CD4-positive, alpha-beta T cell treated with Interleukin-4 for 1 hour (primary cell): Measurements from ENCODE around the gene ZNF485.
"Not testable (repeated sequence)": the region's sequence is repeated elsewhere in the genome, so short reads cannot be mapped to it uniquely, and the experiment has no call there.

Experiments used
- DNase-seq, 2 donors: peaks; one replicate each; pipeline ENCODE4 v3.0.0-alpha.2; 2020 to 2022

The ZNF485 gene

GRCh38 chr10:43607199-43607573 is 948 bp downstream of the ZNF485 start:
- DNase-seq, result no peak

DNA sequence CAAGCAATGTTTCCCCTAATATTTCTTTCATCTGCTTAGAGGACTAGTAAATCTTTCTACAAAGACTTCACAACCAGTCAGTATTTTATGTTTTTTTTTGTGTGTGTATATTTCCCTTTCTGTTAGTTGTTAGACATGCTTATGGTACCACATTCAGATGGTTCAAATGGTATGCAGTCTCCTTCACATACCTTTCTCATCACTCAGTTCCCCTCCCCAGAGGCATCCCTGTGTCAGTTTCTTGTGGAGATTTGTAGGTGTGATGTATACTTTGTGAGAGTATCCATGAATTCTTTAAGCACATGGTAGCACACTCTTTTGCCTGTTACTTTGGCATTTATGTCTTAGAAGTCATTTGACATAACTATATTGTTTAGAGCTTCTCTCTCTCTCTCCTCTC is 4.4 kb downstream of the ZNF485 start:
- DNase-seq, result no peak

DNA sequence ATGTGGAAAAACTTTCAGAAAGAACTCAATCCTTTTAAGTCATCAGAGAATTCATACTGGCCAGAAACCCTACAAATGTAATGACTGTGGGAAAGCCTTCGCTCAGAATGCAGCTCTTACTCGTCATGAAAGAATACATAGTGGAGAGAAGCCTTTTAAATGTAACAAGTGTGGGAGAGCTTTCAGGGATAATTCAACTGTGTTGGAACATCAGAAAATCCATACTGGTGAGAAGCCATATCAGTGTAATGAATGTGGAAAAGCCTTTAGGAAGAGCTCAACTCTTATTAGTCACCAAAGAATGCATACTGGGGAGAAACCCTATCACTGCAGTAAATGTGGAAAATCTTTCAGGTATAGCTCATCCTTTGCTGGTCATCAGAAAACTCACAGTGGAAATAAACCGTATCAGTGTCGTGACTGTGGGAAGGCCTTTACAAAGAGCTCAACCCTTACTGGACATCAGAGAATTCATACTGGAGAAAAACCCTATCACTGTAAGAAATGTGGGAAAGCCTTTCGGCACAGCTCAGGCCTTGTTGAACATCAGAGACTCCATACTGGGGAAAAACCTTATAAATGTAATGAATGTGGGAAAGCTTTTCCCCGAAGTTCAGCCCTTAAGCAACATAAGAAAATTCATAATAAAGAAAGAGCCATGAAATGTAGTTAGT is 10.6 kb downstream of the ZNF485 start:
- no peak for DNase-seq

DNA sequence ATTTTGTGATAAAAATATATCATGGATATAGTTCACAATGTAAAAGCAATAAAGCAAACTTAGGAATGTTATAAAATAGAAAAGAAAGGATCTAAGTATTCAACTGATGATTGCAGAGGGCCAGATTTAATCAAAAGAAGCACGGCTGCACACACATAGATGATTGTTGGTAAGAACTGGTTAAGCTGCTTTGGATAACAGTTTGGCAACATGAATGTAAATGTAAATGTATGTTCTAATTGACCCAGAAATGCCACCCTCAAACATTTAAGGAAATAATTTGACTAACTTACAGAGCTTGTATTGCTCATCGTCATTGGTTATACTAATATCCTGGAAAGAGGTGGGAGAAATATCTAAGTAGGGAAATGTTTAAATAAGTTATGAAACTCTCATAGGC is 13.1 kb downstream of the ZNF485 start:
- no peak for DNase-seq

- DNase-seq, result no peak
These were observed 15.8 kb downstream of the ZNF485 start for GRCh38 chr10:43622038-43622437.

- DNase-seq, result peak in 1 of 2 donors; percentile 53
These were observed 17.1 kb downstream of the ZNF485 start for GRCh38 chr10:43623351-43623750.

GRCh38 chr10:43627942-43628341 is 21.7 kb downstream of the ZNF485 start:
- no peak for DNase-seq

DNA sequence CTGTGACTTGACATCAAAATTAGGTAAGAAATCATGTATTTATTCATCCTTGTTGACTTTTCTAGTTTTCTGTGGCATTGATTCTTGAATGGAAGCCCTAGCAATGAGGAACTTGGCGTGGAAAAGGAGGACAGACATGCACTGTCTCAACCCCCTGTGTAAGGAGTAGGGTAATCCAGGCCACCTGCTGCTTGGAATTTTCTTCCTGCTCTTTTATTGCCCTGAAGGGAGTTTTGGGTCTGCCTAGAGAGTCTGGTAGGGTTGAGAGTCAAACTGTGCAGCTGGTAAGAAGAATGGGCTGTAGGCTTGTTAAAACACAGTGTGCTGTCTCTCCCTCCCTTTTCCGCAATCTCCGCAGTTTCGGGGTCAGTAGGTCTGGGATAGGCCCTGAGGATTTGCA is 22.7 kb downstream of the ZNF485 start:
- no peak for DNase-seq

DNA sequence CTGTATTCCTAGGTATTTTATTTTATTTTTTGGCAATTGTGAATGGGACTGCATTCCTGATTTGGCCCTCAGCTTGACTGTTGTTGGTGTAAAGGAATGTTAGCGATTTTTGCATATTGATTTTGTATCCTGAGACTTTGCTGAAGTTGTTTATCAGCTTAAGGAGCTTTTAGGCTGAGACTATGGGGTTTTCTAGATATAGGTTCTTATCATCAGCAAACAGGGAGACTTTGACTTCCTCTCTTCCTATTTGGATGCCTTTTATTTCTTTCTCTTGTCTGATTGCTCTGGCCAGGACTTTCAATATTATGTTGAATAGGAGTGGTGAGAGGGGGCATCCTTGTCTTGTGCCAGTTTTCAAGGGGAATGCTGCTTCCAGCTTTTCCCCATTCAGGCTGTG is 29.6 kb downstream of the ZNF485 start:
- DNase-seq, result not testable (repeated sequence)

DNA sequence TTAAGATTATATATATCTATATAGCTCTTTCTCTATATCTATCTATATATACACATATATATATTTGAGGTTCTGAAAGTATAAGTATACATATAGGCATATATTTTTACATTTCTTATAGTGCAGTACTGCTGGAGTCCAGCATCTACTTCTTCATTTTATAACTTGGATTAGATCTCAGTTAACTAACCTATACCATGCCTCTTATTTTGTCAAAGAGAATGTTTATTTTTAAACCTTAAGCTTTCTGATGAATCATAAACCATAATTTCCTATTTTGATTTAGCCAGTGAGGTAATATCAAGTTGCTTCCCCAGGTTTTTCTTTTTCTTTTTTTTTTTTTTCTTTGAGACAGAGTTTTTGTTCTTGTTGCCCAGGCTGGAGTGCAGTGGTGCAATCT is 34.4 kb downstream of the ZNF485 start:
- no peak for DNase-seq

DNA sequence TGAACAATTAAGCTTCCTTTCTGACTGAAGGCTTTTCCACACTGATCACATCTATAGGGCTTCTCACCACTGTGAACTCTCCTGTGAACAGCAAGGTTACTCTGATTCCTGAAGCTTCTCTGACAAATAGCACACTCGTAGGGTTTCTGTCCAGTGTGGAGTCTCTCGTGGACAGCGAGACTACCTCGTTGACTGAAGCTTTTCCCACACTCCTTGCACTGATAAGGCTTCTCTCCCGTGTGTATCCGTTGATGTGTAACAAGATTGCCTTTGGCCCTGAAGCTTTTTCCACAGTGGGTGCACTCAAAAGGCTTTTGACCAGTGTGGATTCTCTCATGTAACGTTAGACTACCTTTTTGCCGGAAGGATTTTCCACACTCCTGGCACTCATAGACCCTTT is 38.0 kb downstream of the ZNF485 start:
- DNase-seq, result no peak

DNA sequence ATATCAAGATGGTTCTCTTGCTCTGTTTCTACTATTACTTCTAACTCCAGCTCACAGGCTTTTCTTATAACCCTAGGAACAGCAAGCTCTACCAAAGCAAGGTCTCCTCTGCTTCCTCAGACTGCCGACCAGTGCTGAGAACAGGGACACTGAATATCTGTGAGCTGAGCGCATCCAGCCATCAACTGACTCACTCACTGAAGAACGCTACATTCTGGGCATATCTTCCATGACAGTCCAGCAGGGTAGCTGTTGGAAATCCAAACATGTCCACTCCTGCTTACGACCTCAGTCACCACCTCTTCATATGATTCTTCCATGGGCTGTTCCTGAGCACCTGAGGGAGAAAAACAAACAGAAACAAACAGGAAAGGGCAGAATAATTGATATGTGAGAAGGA is 39.6 kb downstream of the ZNF485 start:
- no peak for DNase-seq

GRCh38 chr10:43647576-43647975 is 41.3 kb downstream of the ZNF485 start:
- DNase-seq, result no peak

- DNase-seq, result no peak
These were observed 41.8 kb downstream of the ZNF485 start for GRCh38 chr10:43648095-43648397.

DNA sequence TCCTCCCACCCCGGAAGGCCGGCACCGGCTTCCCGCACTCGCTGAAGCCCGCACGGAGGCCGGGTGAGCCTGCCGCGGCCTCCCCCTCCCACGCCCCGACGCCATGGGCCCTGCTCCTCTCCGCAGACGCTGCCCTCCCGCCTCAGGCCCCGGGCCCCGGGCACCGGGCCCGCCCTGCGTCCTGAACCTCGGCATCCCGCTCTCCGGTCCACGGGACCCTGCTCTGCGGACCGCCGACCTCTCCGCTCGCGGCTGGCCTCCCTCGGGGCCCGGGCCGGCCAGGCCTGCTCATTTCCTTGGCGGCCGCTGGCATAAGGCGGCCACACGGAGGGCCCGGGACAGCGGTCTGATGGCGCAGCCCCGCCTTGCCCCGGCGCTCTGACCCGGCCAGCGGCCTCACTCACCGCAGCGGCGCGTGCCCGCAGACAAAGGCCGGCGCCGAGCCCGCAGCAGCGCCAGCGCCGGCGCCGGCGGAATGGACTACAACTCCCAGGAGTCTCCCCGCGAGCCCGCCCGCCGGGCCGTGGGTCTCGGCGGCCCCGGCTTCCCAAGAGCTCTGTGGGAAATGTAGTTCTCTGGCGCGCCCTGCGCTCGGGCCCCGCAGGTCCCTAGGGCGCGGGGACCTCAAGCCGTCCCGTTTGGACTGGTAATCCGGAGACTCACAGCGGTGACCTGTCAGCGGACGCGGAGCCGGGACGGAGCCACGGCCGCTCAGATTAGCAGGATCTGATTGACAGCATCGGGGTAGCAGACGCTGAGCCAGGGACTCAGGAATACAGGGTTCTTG is 42.4 kb downstream of the ZNF485 start, which contains the start of gene ZNF32:
TSS of gene ZNF32 (minus strand) at position 484 of the 787 bp plus-strand sequence. CDS start 2,748 bp downstream, outside the sequence.
- peak; percentile 83 to 84 for DNase-seq

- DNase-seq, result no peak
These were observed 42.9 kb downstream of the ZNF485 start for GRCh38 chr10:43649185-43649523.

GRCh38 chr10:43653746-43654145 is 47.5 kb downstream of the ZNF485 start:
- no peak for DNase-seq

DNA sequence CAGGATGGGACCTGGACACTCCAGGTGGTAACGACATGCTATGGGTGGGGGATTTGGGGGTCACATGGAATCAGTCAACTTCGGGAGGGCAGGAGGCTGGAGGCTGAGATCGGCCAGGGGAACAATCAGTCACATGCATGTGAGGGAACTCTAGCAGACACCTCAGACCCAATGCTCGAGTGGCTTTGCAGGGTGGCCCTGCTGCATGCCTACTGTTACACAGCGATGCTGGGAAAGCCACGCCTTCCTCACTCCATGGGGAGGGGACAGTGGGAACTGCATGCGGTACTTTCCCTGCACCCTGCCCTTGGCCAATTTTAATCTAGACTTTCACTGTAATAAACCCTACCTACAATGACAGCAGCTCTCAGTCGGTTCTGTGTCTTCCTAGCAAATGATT is 49.1 kb downstream of the ZNF485 start:
- no peak for DNase-seq

DNA sequence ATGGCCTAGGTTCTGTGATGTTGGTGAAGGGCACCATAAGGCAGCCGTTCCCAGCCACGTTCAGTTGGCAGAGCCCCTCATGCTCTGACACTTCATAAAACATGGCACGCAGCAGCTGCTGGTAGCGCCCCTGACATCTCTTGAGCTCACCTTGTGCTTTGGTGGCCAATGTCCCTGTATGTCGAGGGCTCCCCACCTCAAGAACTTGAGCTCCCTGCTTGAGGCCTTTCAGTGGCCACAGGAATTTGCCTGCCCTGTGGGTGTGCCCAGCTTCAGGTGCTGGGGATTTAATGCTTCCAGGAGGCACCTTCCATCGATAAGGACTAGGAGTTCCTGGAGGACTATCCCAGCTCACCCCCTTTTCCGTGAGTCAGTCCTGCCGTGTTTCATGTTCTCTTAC is 52.0 kb downstream of the ZNF485 start:
- no peak for DNase-seq

GRCh38 chr10:43665054-43665453 is 58.8 kb downstream of the ZNF485 start:
- no peak for DNase-seq

DNA sequence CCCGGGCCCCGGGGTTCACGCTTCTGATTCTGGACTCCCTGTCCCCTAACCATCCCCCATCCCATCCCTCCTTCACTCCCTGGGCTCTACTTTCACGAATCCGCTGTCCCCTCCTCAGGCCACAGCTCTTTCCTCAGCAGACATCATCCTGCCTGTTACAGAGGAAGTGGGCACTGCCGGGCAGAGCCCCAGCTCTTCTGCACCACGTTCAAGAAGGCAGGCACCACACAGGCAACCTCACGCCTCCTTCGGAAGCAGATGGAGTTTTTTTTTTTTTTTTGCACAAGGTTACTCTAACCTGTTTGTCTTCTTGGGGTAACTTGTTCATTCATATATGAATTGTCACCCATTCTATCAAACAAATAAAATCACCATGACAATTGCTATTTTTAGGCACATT is 60.3 kb downstream of the ZNF485 start:
- no peak for DNase-seq

- DNase-seq, result no peak
These were observed 61.1 kb downstream of the ZNF485 start for GRCh38 chr10:43667317-43667731.
